Caco-2 (cell line): ENCODE data around the gene GUF1. TPM values are rescaled to one million over a fixed set of nuclear protein-coding genes. Genes with fewer than 3 reads are reported as not detected.

Experiments
- BruUV-seq: library from RNA; stranded (reverse); fragments of 400-500 nt; replicated peaks from 2 replicates; lab custom pipeline; 2021; lab: Mats Ljungman, UMichigan
- CTCF ChIA-PET: fragments of 300-600 bp; sonication (Branson Sonifier 250); formaldehyde crosslinking; loops from one replicate; lab custom pipeline; 2022; ENCODE audit warnings: antibody characterized with exemption; lab: Charles Lee
- POLR2A ChIA-PET: fragments of 300-600 bp; sonication (Branson Sonifier 250); formaldehyde crosslinking; loops from one replicate; lab custom pipeline; 2022; ENCODE audit warnings: antibody characterized with exemption; lab: Charles Lee
- DNase-seq, 2 experiments: peaks; one replicate each; pipeline versions ENCODE4 v3.0.0 to v3.0.0-alpha.2; 2020 to 2022
- H3K27me3 ChIP-seq: replicated peaks from 2 replicates; pipeline ENCODE4 v1.6.0; 2011; ENCODE audit warnings: low read length; ENCODE audit not compliant: control insufficient read depth, insufficient read depth
- H3K36me3 ChIP-seq: 2 replicates; pipeline ENCODE4 v1.5.1; 2011; ENCODE audit warnings: low read length; ENCODE audit not compliant: control insufficient read depth, insufficient read depth
- H3K4me1 ChIP-seq: fragments of 250-450 bp; sonication (Bioruptor Pico); 2 replicates; pipeline ENCODE4 v1.5.1; 2020; ENCODE audit warnings: mild to moderate bottlenecking
- H3K4me3 ChIP-seq: 2 replicates; pipeline ENCODE4 v1.5.1; 2011; ENCODE audit warnings: low read depth, mild to moderate bottlenecking, control low read depth, low read length
- H3K9me3 ChIP-seq: fragments of 250-450 bp; sonication (Bioruptor Pico); 2 replicates; pipeline ENCODE4 v1.5.1; 2020; ENCODE audit warnings: mild to moderate bottlenecking, moderate library complexity
- H3K27ac Mint-ChIP-seq: one replicate; pipeline ENCODE4 v1.8.0; 2022; ENCODE audit warnings: mixed read lengths; ENCODE audit not compliant: unreplicated experiment
- H3K27me3 Mint-ChIP-seq: one replicate; pipeline ENCODE4 v1.8.0; 2022; ENCODE audit warnings: mixed read lengths; ENCODE audit not compliant: insufficient read depth, unreplicated experiment
- H3K36me3 Mint-ChIP-seq: one replicate; pipeline ENCODE4 v1.8.0; 2022; ENCODE audit warnings: mild to moderate bottlenecking, mixed read lengths; ENCODE audit not compliant: insufficient read depth, unreplicated experiment
- H3K4me1 Mint-ChIP-seq: one replicate; pipeline ENCODE4 v1.8.0; 2022; ENCODE audit warnings: low read depth, mixed read lengths; ENCODE audit not compliant: unreplicated experiment
- H3K4me3 Mint-ChIP-seq: one replicate; pipeline ENCODE4 v1.8.0; 2022; ENCODE audit warnings: mild to moderate bottlenecking, moderate library complexity, mixed read lengths; ENCODE audit not compliant: unreplicated experiment
- H3K9me3 Mint-ChIP-seq: one replicate; pipeline ENCODE4 v1.8.0; 2022; ENCODE audit warnings: mixed read lengths; ENCODE audit not compliant: unreplicated experiment
- intact Hi-C: fragments of 100-400 bp; cut with micrococcal nuclease; formaldehyde crosslinking; loops from one replicate; pipeline ENCODE4 v1.10.0; 2022; ENCODE audit not compliant: unreplicated experiment
- total RNA-seq: library from RNA; stranded (reverse); gene quantifications from 2 replicates; pipeline ENCODE4 v1.2.3, GENCODE V29; 2022
- TF ChIP-seq, protein P1 (sequence below), 2 experiments: fragments of 200-600 bp in 1 of 2; IDR thresholded peaks; 1 replicate in 1 of 2; 2 replicates in 1 of 2; pipeline versions ENCODE4 v1.5.1 to v1.8.0; 2011 to 2022; ENCODE audit warnings: antibody characterized with exemption in 1 of 2, control low read depth in 1 of 2, inconsistent platforms in 1 of 2, low read depth in 1 of 2, low read length in 1 of 2, mild to moderate bottlenecking in 1 of 2, moderate library complexity in 1 of 2; ENCODE audit not compliant: insufficient read depth in 1 of 2, severe bottlenecking in 1 of 2, unreplicated experiment in 1 of 2

The GUF1 gene
- total RNA-seq, 1 experiment from 2014 or later, result 29.0 TPM

DNA sequence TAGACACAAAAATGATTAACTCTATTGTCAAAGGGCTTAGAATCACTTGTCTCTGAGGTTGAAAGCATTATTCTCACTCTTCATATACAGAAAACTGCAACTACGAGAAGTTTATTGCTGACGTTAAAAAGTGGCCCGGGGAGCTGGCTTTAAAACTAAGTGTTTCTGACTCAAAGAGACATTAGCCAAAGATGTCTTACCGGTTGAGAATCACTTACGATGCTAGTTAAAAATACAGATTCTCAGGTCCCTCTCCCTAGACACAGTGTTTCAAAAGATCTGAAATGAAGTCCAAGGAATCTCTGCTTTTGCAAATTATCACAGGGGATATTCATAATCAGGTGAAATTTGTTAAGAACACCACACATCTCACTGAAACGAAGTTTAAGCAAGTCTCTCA, 46.9 kb downstream of the GUF1 start:
- Histone ChIP-seq H3K4me1 (no peaks in the 10 kb centered on the region), H3K9me3 (no peaks in the 10 kb centered on the region), H3K27me3 (no peaks in the 10 kb centered on the region), H3K36me3 (no peaks in the 10 kb centered on the region), H3K4me3 (peak overlapping the region; percentile 74)
- POLR2A ChIA-PET, result no interaction called here
- TF ChIP-seq, protein P1, sequence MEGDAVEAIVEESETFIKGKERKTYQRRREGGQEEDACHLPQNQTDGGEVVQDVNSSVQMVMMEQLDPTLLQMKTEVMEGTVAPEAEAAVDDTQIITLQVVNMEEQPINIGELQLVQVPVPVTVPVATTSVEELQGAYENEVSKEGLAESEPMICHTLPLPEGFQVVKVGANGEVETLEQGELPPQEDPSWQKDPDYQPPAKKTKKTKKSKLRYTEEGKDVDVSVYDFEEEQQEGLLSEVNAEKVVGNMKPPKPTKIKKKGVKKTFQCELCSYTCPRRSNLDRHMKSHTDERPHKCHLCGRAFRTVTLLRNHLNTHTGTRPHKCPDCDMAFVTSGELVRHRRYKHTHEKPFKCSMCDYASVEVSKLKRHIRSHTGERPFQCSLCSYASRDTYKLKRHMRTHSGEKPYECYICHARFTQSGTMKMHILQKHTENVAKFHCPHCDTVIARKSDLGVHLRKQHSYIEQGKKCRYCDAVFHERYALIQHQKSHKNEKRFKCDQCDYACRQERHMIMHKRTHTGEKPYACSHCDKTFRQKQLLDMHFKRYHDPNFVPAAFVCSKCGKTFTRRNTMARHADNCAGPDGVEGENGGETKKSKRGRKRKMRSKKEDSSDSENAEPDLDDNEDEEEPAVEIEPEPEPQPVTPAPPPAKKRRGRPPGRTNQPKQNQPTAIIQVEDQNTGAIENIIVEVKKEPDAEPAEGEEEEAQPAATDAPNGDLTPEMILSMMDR (IDR thresholded peaks at IDR 0.05; ENCODE audit: insufficient read depth in 1 of 2, low read depth in 1 of 2, low read length in 1 of 2, severe bottlenecking in 1 of 2, unreplicated experiment in 1 of 2), result no peak
- H3K36me3 Mint-ChIP-seq, result peaks cover 11% of the 10 kb centered on the region
- no peaks in the 10 kb centered on the region for H3K4me1 Mint-ChIP-seq
- H3K27me3 Mint-ChIP-seq, result no peaks in the 10 kb centered on the region
- peak overlapping the region; percentile 73 for H3K4me3 Mint-ChIP-seq
- intact Hi-C loops, result no loop called here
- peak overlapping the region; percentile 89 for H3K27ac Mint-ChIP-seq
- H3K9me3 Mint-ChIP-seq, result no peaks in the 10 kb centered on the region
- DNase-seq, result no peak
- no TSS peak for BruUV-seq
- CTCF ChIA-PET, result no interaction called here

DNA sequence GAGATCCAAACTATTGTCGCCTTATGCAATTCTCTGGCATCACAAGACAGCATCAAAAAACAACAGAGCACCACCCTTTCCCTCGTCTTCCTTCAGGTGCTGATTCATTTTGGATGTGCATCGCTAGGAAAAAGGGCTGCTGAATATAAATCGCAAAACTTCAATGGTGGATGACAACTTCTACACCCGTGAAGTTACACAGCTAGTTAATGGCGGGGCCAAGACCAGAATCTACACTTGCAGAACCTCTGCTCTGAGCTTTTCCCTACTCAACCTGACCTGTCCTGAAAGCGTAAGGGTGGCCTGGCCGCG, 47.5 kb downstream of the GUF1 start:
- Histone ChIP-seq H3K4me3 (peak overlapping the region; percentile 74), H3K27me3 (no peaks in the 10 kb centered on the region), H3K36me3 (no peaks in the 10 kb centered on the region), H3K9me3 (no peaks in the 10 kb centered on the region), H3K4me1 (no peaks in the 10 kb centered on the region)
- BruUV-seq, result no TSS peak
- TF ChIP-seq, protein P1 (IDR thresholded peaks at IDR 0.05; ENCODE audit: insufficient read depth in 1 of 2, low read depth in 1 of 2, low read length in 1 of 2, severe bottlenecking in 1 of 2, unreplicated experiment in 1 of 2), result no peak
- Mint-ChIP-seq H3K27ac (peak overlapping the region; percentile 89), H3K4me1 (no peaks in the 10 kb centered on the region), H3K4me3 (peak overlapping the region; percentile 73), H3K27me3 (no peaks in the 10 kb centered on the region), H3K9me3 (no peaks in the 10 kb centered on the region), H3K36me3 (peaks cover 11% of the 10 kb centered on the region)
- ChIA-PET CTCF (interaction anchor here (0.7 kb wide), 1 partner anchor 37 kb away, joined by 3 read pairs; no protein-coding TSS in a partner anchor), POLR2A (no interaction called here)
- DNase-seq, result no peak
- intact Hi-C loops, result loop anchor here (2.0 kb wide), 1 partner anchor 47 kb away; the partner anchor contains the start of gene GUF1

DNA sequence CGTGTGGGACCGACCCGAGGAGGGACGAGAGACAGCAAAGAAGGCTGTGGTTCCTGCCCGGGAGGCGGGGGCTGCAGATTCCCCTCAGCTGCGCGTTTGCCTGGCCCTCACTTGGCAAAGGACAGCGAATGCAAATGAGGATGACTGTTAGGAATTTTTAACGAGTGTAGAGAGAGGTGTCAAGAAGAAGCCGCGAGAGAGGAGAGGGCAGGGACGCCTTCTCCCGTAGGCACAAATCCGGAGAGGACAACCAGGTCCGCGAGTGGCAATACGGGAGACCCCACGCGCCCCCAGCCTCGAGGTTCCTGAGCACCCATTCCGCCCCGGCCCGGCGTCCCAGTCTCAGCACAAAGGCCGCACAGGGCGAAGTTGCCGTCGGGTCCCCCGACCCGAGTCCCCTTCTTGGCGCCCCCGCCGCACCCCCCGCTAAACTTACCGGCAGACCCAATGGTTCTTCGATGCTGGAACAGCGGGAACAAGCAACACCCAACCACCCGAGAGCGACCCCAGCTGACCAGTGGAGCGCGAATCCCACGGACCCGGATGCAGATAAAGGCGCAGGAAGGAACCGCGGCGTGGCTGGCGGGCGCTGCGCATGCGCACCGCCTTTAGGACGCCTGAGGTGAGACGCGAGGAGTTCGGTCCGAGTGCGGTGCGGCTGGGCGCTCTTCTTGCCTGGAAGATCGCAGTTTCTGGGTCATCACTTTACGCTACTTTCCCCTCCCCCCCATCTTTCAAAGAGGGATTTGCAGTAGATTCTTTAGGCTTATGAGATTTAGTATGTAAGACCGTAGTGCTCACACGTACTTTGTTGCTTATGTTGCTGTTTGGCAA, 48.0 kb downstream of the GUF1 start, which contains the start of gene GNPDA2:
Gene GNPDA2, minus strand, starts transcription at position 519 of the 834 bp plus-strand sequence. CDS start 4,349 bp downstream, outside the sequence.
- Mint-ChIP-seq H3K4me1 (no peaks in the 10 kb centered on the region), H3K36me3 (peaks cover 11% of the 10 kb centered on the region), H3K27ac (peak within 1 kb of the TSS; percentile 89), H3K27me3 (no peaks in the 10 kb centered on the region), H3K9me3 (no peaks in the 10 kb centered on the region), H3K4me3 (peak within 1 kb of the TSS; percentile 73)
- Histone ChIP-seq H3K36me3 (no peaks in the 10 kb centered on the region), H3K9me3 (no peaks in the 10 kb centered on the region), H3K27me3 (no peaks in the 10 kb centered on the region), H3K4me3 (peak within 1 kb of the TSS; percentile 74), H3K4me1 (no peaks in the 10 kb centered on the region)
- DNase-seq, result peak; percentile 88
- CTCF ChIA-PET, result interaction anchor here (0.7 kb wide), 1 partner anchor 38 kb away, joined by 3 read pairs; no protein-coding TSS in a partner anchor
- TF ChIP-seq, protein P1 (IDR thresholded peaks at IDR 0.05; ENCODE audit: insufficient read depth in 1 of 2, low read depth in 1 of 2, low read length in 1 of 2, severe bottlenecking in 1 of 2, unreplicated experiment in 1 of 2), result no peak
- intact Hi-C loops, result loop anchor here (2.0 kb wide), 1 partner anchor 47 kb away; the partner anchor contains the start of gene GUF1
- POLR2A ChIA-PET, result interaction anchor here (0.7 kb wide), 1 partner anchor 25 kb away, joined by 3 read pairs; no protein-coding TSS in a partner anchor
- TSS peak; percentile 49 for BruUV-seq
